Transverse colon (tissue), 4 donors: ENCODE measurements around the gene ELMO3.

Experiments
- POLR2A ChIP-seq: fragments of 450-650 bp; IDR thresholded peaks from one replicate; pipeline ENCODE4 v1.6.1; 2016; ENCODE audit warnings: antibody characterized with exemption, mild to moderate bottlenecking, moderate library complexity
- POLR2AphosphoS5 ChIP-seq, 3 donors: sonication (generic); formaldehyde crosslinking; IDR thresholded peaks; one replicate each; pipeline ENCODE4 v1.6.1; 2016; ENCODE audit warnings: antibody characterized with exemption in 3 of 3
- TF ChIP-seq, protein P1 (sequence below), 5 experiments: fragments of 200-600 bp in 3 of 5; fragments of 450-650 bp in 2 of 5; sonication (generic) in 3 of 5; IDR thresholded peaks; 1 replicate in 2 of 5; 2 replicates in 3 of 5; pipeline ENCODE4 v1.5.1; 2016 to 2017; ENCODE audit warnings: antibody characterized with exemption in 5 of 5, inconsistent platforms in 3 of 5, mild to moderate bottlenecking in 2 of 5, moderate library complexity in 1 of 5

DNA sequence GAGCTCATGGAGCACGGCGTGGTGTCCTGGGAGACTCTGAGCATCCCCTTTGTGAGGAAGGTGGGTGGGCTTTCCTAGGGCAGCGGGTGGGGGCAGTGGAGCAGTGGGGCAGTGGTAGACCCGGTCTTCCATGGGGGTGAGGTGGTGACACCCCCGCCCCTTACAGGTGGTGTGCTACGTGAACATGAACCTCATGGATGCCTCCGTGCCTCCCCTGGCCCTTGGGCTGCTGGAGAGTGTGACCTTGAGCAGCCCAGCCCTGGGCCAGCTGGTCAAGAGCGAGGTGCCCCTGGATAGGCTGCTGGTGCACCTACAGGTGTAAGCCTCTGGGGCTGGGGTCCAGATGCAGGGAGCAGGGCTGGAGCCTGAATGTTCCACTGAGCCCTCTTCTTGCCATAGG is 1.6 kb downstream of the ELMO3 start:
- TF ChIP-seq, protein P1, sequence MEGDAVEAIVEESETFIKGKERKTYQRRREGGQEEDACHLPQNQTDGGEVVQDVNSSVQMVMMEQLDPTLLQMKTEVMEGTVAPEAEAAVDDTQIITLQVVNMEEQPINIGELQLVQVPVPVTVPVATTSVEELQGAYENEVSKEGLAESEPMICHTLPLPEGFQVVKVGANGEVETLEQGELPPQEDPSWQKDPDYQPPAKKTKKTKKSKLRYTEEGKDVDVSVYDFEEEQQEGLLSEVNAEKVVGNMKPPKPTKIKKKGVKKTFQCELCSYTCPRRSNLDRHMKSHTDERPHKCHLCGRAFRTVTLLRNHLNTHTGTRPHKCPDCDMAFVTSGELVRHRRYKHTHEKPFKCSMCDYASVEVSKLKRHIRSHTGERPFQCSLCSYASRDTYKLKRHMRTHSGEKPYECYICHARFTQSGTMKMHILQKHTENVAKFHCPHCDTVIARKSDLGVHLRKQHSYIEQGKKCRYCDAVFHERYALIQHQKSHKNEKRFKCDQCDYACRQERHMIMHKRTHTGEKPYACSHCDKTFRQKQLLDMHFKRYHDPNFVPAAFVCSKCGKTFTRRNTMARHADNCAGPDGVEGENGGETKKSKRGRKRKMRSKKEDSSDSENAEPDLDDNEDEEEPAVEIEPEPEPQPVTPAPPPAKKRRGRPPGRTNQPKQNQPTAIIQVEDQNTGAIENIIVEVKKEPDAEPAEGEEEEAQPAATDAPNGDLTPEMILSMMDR (IDR thresholded peaks at IDR 0.05), result no peak
- TF ChIP-seq POLR2A (no peak), POLR2AphosphoS5 (IDR thresholded peaks at IDR 0.05) (no peak)
